DMS114 treated with DMSO at 0.1 percent for 48 hours (cell line): ENCODE measurements around the gene HSPG2.

ENCODE experiments used
- DNase-seq: peaks from one replicate; lab custom pipeline; 2025; ENCODE audit not compliant: unreplicated experiment; lab: John Stamatoyannopoulos, UW

HSPG2 gene

DNA sequence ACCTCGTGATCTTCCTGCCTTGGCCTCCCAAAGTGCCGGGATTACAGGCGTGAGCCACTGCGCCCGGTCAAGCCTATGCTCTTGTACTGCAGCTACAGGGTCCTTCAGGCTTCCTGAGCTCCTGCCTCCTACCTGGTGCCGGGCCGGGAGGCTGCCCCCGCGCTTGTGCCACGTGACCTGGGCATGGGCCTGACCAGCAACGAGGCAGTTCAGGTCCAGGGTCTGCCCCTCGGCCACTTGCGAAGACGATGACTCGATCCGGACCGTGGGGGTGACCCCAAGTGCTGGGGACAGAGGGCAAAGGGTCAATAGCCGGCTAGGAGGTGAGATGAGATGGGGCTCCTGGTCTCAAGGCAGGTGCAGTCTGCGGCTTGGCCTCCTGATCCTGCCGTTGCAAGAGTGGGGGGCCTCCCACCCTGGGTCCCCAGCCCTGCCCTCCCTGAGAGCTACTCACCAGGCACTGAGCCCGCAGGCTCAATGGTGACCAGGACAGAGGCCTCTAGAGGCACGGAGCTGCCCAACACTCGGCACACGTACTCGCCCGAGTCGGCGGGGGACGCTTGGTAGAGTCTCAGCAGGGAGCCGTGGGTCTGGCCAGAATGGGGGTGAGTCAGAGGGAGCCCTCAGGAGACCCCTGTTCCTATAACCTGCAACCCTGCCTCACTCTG lies 87.1 kb downstream of the HSPG2 start:
- no peak for DNase-seq

DNA sequence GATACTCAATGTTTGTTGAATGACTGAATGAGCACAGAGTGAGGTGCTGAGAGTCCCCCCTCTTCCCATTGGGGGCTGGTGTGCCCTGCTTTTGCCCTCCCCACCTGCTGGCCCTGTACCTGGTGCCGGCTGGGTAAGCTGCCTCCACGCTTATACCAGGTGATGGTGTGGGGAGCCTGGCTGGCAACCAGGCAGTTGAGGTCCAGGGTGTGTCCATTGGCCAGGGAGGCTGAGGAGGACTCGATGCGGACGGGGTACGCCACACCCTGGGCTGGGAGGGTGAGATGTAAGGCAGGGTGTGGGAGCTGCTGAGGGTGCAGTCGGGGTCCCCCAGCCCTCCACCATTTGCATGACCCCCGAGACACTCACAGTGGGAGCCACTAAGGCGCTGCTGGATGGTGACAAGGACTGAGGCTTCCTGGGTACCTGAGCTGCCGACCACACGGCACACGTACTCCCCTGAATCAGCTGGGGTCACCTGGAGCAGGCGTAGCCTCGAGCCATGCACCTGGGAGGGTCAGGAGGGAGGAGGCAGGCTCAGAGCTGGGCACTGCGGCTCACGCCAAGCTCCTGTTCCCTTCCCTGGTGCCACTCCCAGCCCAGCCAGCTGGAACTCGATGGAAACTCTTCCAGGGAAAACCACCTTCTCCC lies 88.5 kb downstream of the HSPG2 start:
- no peak for DNase-seq

DNA sequence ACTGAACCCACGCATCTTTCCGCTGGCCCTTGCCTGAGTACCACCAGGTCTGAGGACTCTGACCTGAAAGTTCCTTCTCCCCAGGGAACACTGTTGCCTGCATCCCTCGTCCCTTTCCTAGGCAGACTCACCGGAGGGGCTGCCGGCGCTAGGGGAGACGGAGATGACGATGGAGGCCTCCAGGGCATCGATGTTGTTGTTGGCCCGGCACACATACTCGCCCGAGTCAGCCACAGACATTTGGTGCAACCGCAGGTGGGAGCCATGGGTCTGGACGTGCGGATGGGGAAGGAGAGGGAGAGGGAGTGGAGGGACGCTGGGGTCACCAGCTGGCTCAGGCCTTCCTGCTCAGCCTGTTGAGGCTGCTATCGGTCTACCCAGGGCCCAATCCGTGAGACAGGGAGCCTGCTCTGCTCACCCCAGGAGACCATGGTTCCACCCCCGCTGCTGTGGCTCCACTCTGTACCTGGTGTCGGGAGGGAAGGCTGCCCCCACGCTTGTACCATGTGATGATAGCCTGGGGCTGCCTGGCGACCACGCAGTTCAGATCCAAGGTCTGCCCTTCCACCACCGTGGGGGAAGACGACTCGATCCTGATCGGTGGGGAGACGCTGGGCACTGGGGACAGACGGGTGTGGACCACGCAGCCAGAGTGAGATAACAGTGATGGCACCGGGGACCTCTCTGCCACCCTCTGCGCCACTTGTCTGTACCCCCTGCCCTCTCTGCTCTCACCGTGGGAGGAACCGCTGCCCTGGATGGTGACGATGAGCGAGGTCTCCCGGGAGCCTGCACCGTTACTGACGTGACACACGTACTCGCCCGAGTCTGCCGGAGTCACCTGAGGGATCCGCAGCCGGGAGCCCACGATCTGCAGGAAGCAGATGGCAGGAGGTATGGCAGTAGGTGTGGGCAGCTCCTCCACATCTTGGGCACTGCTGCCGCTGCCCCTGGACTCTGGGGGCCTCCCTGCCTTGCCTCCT lies 89.6 kb downstream of the HSPG2 start:
- DNase-seq = no peak

DNA sequence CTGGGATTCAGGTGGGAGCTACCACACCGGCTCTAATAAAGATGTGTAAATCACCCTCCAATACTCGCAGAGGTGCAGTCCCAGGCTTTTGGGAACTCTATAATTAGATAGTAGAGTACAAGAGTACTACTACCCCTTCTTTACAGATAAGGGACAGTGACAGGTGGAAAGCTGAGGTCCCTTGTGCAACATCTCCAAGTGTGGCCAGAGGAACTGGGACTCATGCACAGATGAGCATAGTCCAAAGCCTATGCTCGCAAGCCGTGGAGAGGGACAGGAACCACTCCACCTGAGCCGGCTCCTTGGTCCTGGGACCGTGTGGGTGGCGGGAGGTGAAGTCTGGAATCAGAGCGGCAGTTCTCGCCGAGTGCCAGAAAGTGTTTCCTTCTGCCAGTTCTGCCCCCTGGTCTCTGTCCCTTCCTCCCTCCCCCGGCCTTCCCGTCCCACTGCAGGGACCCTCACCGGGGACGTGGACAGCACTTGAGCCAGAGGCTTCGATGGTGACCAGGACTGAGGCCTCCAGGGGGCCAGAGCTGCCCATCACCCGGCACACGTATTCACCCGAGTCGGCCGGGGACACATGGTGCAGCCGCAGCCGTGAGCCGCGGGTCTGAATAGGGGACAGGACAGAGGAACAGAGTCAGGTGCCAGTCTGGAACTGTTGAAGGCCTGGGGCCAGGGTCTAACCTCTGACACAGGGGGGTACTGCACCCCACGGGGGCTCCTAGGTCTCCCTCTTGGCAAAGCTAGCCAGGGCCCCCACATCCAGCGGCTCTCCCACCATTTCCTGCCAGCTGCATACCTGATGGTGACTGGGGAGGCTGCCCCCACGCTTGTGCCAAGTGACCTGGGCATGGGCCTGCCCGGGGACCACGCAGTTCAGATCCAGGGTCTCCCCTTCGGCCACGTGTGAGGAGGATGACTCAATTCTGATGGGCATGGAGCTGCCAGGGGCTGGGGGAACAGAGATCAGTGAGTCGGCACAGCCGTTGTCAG lies 91.2 kb downstream of the HSPG2 start:
- DNase-seq = no peak

DNA sequence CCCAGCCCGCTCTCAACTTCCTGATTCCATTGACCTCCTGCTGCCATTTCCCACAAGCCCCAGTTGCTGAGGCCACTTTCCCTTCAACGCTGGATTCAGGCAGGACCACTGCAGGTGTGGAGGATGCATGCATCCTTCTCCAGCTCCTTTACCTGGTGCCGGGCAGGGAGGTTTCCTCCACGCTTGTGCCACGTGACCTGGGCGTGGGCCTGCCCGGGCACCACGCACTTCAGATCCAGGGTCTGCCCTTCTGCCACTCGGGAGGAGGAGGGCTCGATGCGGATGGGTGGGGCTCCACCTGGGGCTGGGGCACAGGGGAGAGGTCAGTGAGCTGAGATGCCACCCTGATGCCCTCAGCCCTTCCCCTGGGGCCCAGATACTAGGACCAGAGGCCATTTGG lies 93.1 kb downstream of the HSPG2 start:
- no peak for DNase-seq

DNA sequence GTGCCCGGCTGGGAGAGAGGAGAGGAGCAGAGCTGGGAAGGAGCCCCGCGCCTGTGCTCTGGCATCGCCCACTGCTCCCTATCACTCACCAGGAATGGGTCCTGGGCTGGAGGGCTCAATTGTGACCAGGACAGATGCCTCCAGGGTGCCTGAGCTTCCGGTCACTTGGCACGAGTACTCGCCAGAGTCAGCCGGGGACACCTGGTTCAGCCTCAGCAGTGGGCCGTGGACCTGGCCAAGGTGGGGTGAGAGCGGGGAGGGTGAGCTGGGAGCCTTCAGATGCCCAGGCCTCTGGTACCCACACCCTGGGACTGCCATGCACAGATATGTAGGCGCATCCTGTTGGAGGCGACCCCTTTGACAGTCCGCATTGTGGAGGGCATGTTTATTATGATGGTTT lies 93.9 kb downstream of the HSPG2 start:
- DNase-seq = no peak

DNA sequence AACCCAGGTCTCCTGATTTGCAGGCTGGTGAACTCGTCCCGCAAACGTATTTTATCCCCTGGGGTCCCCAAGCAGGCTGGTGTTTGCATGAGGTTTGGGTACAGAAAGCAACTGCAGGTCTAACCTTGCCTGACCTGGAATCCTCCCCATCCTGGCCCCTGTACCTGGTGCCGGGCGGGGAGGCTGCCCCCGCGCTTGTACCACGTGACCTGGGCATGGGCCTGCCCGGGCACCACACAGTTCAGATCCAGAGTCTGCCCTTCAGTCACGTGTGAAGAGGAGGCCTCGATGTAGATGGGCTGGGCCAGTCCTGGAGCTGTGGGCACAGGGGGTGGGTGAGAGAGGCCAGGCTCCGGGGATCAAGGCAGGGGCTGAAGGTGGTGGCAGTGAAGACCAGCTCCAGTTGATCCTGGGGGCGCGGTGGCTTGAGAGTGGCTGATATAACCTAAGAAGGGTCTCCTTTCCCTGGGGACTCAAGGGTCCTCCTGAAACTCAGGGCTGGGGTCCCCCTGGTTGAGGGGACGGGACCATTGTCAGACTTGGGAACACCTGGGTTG lies 94.4 kb downstream of the HSPG2 start:
- DNase-seq = no peak

DNA sequence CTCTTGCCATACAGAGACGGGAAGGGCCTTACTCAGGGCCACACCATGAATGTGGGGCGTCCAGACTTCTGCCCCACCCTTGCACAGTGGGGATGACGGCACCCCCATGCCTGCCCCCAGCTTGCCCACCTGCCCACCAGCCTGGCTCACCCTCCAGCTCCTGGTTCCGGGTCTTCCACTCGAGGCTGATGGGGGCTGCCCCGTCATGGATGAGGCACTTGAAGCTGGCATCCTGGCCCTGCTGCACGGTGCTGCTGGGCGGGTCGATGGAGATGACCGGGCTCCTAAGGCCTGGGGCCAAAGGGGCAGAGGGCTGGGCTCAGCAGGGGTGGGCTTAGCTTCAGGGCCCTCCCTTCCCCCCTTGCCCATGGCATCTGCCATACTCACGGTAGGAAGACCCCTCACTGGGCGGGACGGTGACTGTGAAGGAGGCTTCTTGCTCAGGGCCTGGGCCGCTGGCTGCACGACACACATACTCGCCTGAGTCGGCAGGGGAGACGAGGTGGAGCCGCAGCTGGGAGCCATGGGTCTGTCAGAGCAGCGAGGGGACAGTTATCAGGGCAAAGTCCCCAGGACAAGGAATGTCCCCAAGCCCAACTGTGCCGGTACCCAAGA lies 95.2 kb downstream of the HSPG2 start:
- no peak for DNase-seq

DNA sequence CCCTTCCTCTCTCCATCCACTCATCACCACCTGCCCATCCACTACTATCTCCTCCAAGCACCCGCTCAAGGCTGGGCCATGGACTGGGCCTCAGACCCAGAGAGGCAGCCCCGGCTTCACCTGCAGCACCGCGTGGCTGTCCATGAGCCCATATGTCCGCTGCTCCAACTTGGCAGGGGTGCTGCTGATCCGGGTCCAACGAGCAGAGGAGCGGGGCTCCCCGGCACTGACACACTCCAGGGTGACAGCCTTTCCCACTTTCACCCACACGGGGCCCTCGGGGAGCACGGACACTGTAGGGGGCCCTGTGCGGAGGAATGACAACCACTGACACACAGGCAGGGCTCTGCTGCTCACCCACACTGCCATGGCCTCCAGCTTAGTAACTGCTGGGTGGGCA lies 96.1 kb downstream of the HSPG2 start:
- no peak for DNase-seq

DNA sequence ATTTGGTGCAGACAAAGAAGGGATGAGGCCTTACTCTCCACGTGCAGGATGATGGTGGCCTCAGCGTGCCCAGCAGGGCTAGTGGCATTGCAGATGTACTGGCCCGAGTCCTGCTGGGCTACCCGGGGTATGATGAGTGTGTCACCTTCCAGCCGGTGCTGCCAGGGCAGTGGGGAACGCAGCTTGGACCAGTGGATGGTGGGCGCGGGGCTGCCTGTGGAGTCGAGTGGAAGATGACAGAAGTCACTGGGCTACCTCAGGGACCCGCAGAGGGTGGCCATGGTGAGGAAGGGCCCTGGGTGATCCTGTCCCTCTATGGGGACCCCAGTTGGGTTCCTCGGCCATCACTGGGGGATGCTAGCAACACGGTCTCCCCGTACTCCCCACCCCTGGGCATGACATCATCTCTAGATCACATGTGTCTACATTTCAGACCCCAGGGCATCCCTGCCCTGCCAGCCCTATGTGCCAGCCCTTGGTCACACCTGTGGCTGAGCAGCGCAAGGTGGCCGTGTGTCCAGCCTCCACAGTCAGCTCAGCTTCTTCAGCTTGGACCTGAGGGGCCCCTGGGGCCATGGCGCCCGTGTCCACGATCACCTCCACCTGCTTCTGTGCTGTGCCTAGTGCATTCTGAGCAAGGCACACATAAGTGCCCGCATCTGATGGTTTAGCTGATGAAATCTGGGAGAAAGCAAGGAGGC lies 97.6 kb downstream of the HSPG2 start:
- DNase-seq = no peak

DNA sequence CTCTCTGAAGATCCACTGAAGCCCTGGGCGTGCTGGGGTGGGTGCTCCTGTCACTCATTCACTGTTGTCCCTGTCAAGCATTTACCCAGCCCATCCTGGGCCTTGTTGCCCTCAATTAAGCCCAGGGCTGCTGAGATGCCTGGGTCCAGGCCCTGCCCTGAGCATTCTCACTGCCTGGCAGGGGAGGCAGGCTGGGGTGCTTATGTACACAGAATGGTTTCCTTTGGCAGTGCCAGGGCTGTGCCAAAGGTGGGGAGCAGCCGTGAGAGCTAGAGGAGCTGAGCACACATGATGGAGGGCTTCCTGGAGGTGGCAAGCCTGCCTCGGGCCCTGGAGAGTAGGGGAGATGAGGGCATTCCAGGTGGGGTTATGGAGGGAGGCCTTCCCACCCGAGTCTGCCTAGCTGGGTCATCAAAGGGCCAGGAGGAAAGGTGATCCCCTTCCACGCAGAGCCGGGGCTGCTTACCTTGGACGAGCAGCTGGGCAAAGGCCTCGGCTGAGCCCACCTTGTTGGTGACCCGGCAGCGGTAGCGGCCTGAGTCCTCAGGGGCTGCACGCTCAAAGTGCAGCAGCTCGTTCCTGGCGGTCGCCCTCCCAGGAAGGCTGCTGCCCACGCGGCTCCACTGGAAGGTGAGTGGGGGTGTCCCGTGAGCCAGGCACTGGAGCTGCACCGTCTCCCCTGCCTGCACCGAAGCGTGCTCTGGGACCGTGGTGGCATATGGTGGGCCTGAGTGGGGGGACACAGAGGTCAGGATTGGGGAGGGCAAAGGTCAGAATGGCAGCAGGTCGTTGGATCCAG lies 98.6 kb downstream of the HSPG2 start:
- no peak for DNase-seq

DNA sequence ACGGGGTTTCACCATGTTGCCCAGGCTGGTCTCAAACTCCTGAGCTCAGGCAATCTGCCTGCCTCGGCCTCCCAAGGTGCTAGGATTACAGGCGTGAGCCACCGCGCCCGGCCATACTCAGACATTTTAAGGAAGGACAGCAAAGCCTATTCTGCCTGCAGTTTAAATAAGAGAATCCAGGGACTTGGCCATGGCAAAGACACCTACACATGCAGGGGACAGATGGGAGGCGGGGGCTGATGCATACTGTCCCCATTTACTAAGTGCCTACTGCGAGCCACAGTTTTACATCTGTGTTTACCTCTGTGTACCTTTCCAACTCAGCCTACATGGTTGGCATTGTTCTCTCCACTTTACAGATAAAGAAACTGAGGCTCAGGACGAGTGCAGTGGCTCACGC lies 99.6 kb downstream of the HSPG2 start:
- no peak for DNase-seq

DNA sequence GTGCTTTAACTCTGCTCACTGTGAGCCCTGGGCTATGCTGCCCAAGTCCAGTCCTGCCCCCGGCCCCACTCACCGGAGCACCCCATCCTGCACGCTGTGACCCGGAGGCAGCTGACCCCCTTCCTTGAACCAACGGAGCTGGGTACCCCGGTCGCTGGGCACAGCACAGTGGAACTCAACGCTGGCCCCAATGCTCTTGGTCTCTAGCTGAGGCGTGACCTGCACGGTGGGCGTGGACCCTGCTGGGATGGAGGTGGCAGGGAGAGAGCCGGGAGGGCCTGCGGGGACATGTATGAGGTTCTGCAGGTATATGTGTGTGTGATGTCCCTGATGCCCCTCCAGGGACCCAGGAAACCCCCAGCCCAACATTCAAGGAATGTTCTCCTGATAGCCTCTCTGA lies 100.4 kb downstream of the HSPG2 start:
- DNase-seq = no peak

DNA sequence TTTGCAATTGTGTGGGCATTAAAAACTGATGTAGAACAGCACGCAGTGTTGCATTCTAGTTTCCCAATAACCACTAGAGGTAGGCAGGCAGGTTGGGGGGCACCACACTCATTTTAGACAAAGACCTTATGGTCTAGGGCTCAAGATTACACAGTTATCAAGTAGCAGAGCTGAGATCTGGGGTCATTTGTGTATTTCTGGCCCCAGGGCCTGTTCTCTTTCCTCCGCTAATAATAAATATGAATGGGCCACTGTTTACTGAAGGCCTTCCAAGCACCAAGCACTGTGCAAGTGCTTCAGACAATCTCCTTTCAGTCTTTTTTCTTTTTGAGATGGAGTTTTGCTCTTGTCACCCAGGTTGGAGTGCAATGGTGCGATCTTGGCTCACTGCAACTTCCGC lies 101.1 kb downstream of the HSPG2 start:
- no peak for DNase-seq

DNA sequence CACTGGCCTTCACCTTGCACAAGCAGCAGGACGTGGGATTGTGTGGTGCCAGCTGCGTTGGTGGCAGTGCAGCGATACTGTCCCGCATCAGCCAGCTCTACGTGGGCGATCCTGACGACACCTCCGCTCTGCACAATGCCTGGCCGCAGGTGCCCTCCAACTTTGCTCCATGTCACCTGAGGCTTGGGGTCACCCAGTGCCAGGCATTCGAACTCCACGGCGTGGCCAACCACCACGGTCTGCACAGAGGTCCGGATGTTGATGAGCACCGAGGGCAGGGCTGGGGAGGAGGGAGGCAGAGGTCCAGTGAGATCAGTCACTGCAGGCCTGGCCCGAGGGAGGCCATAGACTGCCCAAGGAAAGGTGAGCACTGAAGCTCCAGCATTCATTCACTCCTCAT lies 102.4 kb downstream of the HSPG2 start:
- DNase-seq = no peak

DNA sequence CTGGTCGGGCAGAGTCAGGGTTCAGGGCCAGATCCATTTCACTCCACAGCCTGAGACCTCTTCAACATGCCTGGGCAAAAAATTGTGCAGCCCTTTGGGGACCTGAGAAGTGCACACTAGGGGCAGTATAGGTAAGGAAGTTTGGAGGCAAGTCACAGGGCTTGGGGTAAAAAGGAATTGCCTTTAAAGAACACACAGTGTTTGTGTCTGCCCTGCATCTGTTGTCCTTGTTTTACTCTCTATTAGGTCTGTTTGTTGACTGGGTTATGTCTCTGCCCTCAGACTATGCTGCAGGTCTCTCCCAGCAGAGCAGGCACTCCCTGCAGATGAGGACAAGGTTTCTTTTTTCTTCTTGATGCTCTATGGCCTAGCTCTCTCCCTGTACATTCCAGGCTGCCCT lies 103.0 kb downstream of the HSPG2 start:
- DNase-seq = no peak

DNA sequence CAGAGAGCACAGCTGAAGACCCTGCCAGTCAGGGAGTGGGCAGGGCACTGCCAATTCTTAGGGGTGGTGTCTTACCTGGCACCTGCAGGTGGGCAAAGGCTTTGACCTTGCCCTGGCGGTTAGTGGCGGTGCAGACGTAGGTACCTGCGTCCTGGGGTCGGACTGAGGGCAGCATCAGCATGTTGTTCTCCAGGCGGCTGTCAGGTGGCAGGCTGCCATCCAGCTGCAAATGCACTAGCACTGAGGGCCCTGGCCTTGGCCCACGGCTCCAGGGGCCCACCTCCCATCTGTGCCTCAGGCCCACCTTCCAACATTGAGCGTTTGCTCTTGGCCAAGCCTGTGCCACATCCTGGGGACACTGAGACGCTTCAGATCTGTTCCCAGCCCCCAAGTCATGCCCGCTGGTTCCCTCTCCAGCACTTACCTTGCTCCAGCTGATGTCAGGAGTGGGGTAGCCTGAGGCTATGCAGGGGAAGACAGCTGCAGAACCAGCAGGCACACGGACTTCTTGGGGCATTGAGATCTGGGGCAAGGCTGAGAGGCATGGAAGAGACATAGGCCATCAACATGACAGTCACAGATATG lies 103.6 kb downstream of the HSPG2 start:
- DNase-seq = no peak

DNA sequence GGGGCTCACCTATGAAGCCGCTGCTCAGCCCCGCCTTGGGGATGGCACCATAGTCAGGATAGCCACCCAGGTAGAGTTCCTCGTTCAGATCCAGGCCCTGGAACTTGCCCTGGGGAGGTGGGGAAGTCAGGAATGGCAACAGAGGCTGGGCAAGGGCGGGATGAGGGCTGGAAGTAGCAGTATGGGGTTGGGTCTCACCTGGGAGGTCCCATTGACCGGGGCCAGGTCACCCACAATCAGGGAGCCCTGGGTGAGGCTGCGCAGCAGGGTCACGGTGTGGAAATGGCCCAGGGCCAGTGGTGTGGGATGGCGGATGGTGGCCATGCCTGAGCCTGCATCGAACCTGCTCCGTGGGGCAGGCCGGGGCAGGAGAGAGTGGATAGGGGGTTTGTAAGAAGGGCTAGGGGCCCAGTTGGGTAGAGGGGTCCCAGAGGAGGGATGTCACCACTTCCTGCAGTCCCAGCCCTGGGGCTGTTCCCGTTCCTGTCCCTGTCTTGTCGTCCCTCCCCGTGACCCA lies 105.6 kb downstream of the HSPG2 start:
- DNase-seq = no peak
